Measurements from ENCODE around the gene ARL11. TPM values are rescaled to one million over a fixed set of nuclear protein-coding genes. Genes with fewer than 3 reads are reported as not detected.
"Not testable (repeated sequence)": the region's sequence is repeated elsewhere in the genome, so short reads cannot be mapped to it uniquely, and the experiment has no call there.

Gene ARL11
- total RNA-seq, 4 donors from 2014 or later = 0.33 to 1.2 (median 0.43) TPM

DNA sequence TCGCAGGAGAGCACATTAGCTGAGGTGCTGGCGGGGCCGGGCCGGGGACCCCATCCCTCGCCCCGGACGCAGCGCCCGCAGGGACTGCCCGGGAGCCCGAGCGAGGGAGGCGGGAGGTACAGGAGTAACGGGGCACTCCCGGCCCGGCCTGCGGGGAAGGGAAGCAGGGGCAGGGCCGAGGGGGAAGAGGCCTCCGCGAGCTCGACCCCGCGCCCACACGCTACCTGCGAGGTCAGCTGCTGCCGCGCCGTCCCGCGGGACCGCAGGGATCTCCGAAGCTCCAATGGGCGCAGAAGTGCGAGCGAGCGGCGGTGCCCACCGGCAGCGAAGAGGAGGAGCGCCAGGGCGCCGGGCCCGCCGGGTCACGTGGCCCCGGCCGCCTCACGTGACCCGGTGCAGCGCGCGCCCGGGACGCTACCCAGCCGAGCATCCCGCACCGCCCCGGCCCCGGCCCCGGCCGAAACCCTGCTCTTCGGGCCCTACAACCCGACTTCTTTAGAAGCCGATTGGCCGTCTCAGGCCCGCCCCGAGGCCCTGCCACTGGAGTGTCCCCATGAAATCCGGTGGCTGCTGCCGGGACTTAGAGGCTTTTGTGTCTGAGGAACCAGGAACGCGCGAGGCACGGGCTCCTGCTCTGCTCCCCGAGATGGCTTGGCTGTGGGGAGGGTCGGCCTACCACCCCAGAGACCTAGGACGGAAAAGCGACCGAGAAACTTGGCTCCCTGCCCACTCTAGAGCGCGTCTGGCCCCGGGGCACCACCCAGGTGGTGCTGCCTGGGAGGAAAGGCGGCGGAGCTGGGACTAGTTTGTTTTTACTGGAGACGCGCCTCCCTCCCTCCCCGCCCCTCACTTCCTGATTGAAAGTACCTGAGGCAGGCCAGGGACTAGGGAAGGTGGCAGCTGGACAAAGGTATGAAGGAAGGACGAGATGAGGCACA is 42.8 kb upstream of the ARL11 start, which contains the start of gene RCBTB1:
RCBTB1 (minus strand) TSS at position 339 of the 938 bp plus-strand sequence. CDS start 18,279 bp downstream, outside the sequence.
- Histone ChIP-seq H3K27me3 (no peaks in the 10 kb centered on the region), H3K36me3 (no peaks in the 10 kb centered on the region), H3K9me3 (no peaks in the 10 kb centered on the region), H3K27ac (peak within 1 kb of the TSS; percentile 95 to 97 (median 95)), H3K4me1 (peaks cover 16 to 25% of the 10 kb centered on the region in 2 donors), H3K4me3 (replicated peaks in 1 of 3) (peak within 1 kb of the TSS; percentile 45 to 94 (median 92))
- 0 to 1% methylated on average over 19 to 32 of the region's 87 CpGs for WGBS, 2 donors
- peak; percentile 87 to 89 for DNase-seq
- peak; percentile 30 to 79 for TF ChIP-seq POLR2A (IDR thresholded peaks at IDR 0.05)
- TF ChIP-seq, protein P1, sequence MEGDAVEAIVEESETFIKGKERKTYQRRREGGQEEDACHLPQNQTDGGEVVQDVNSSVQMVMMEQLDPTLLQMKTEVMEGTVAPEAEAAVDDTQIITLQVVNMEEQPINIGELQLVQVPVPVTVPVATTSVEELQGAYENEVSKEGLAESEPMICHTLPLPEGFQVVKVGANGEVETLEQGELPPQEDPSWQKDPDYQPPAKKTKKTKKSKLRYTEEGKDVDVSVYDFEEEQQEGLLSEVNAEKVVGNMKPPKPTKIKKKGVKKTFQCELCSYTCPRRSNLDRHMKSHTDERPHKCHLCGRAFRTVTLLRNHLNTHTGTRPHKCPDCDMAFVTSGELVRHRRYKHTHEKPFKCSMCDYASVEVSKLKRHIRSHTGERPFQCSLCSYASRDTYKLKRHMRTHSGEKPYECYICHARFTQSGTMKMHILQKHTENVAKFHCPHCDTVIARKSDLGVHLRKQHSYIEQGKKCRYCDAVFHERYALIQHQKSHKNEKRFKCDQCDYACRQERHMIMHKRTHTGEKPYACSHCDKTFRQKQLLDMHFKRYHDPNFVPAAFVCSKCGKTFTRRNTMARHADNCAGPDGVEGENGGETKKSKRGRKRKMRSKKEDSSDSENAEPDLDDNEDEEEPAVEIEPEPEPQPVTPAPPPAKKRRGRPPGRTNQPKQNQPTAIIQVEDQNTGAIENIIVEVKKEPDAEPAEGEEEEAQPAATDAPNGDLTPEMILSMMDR (IDR thresholded peaks at IDR 0.05) = peak in 1 of 6 experiments; percentile 5
- intact Hi-C loops (cut with DNase I) = loop anchor here (10.0 kb wide), 2 partner anchors 91 to 131 kb away; partner anchors contain the start of gene PHF11

DNA sequence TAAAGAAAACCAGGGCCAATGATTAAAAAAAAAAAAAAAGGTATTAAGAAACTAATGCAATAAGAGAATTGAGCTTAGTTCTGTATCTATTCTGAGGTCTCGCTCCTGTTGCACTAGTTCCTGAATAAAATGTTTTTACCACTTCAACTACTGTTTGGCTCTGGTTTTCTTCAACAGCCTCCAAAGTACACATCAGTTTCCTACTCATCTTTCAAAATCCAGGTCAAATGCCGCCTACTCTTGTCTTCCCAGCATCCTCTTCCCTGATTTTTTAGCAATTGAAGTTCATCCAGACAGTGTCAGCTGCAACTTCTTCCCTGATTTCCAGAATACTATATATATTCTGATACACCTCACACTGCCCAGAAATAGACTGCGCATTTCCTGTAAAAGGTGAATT is 41.6 kb upstream of the ARL11 start:
- intact Hi-C loops (cut with DNase I) = loop anchor here (10.0 kb wide), 2 partner anchors 92 to 132 kb away; partner anchors contain the start of gene PHF11
- Histone ChIP-seq H3K4me3 (replicated peaks in 1 of 3) (no peak overlapping the region), H3K4me1 (peaks cover 16 to 18% of the 10 kb centered on the region in 2 donors), H3K36me3 (no peaks in the 10 kb centered on the region), H3K9me3 (no peaks in the 10 kb centered on the region), H3K27ac (peak overlapping the region; percentile 95 to 97 (median 95)), H3K27me3 (no peaks in the 10 kb centered on the region)
- TF ChIP-seq, protein P1 (IDR thresholded peaks at IDR 0.05) = no peak
- no peak for TF ChIP-seq POLR2A (IDR thresholded peaks at IDR 0.05)
- 84 to 92% methylated on average over 3 of the region's 3 CpGs for WGBS, 2 donors
- DNase-seq = no peak

GRCh38 chr13:49587311-49587847 is 40.9 kb upstream of the ARL11 start:
- intact Hi-C loops (cut with DNase I) = loop anchor here (10.0 kb wide), 2 partner anchors 93 to 133 kb away; partner anchors contain the start of gene PHF11
- H3K27ac ChIP-seq = peak overlapping the region in 1 of 3 donors; percentile 95
- no peak for DNase-seq
- 50 to 58% methylated on average over 2 of the region's 2 CpGs for WGBS, 2 donors
- H3K4me3 ChIP-seq (replicated peaks in 1 of 3) = no peak overlapping the region
- no peaks in the 10 kb centered on the region for H3K27me3 ChIP-seq
- H3K36me3 ChIP-seq = no peaks in the 10 kb centered on the region
- TF ChIP-seq, protein P1 (IDR thresholded peaks at IDR 0.05) = no peak
- TF ChIP-seq POLR2A (IDR thresholded peaks at IDR 0.05) = no peak
- no peaks in the 10 kb centered on the region for H3K9me3 ChIP-seq
- H3K4me1 ChIP-seq = peaks cover 13 to 18% of the 10 kb centered on the region in 2 donors

DNA sequence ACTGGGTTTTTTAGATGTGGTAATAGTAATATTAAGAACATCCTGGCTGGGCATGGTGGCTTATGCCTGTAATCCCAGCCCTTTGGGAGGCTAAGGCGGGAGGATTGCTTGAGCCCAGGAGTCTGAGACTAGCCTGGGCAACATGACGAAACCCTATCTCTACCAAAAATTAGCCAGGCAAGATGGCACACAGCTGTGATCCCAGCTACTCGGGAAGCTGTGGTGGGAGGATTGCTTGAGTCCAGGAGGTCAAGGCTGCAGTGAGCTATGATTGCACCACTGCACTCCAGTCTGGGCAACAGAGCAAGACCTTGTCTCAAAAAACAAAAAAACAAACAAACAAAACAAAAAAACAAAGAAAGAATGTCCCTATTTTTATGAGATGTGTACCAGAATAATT is 37.6 kb upstream of the ARL11 start:
- H3K36me3 ChIP-seq; intact Hi-C loops (cut with DNase I); DNase-seq; H3K27me3 ChIP-seq; H3K9me3 ChIP-seq; H3K4me1 ChIP-seq; H3K27ac ChIP-seq; H3K4me3 ChIP-seq (replicated peaks in 1 of 3): not testable (repeated sequence)
- WGBS, 2 donors = 93 to 94% methylated on average over 3 of the region's 3 CpGs

DNA sequence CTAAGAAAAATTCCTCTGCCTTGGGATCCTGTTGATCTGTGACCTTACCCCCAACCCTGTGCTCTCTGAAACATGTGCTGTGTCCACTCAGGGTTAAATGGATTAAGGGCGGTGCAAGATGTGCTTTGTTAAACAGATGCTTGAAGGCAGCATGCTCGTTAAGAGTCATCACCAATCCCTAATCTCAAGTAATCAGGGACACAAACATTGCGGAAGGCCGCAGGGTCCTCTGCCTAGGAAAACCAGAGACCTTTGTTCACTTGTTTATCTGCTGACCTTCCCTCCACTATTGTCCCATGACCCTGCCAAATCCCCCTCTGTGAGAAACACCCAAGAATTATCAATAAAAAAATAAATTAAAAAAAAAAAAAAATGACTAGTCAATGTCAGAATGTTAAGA is 34.4 kb upstream of the ARL11 start:
- H3K4me1 ChIP-seq; H3K27me3 ChIP-seq; H3K4me3 ChIP-seq (replicated peaks in 1 of 3); H3K27ac ChIP-seq; intact Hi-C loops (cut with DNase I); DNase-seq; H3K9me3 ChIP-seq; H3K36me3 ChIP-seq: not testable (repeated sequence)
- WGBS, 2 donors = 76 to 94% methylated on average over 2 to 3 of the region's 4 CpGs

GRCh38 chr13:49594576-49594975 is 33.7 kb upstream of the ARL11 start:
- TF ChIP-seq, protein P1 (IDR thresholded peaks at IDR 0.05) = no peak
- no peak for TF ChIP-seq POLR2A (IDR thresholded peaks at IDR 0.05)
- DNase-seq = no peak
- Histone ChIP-seq H3K27ac (no peak overlapping the region), H3K4me3 (replicated peaks in 1 of 3) (no peak overlapping the region), H3K4me1 (no peaks in the 10 kb centered on the region), H3K36me3 (no peaks in the 10 kb centered on the region), H3K9me3 (no peaks in the 10 kb centered on the region), H3K27me3 (no peaks in the 10 kb centered on the region)
- intact Hi-C loops (cut with DNase I) = no loop called here
